Measurements from ENCODE around the gene WDR70. TPM values are rescaled to one million over a fixed set of nuclear protein-coding genes. Genes with fewer than 3 reads are reported as not detected.

The WDR70 gene
- total and polyA plus RNA-seq, 2 donors (not counting 3 experiments of a cell fraction or from before 2014, with no cell fraction given): 6.7 to 37.3 TPM

DNA sequence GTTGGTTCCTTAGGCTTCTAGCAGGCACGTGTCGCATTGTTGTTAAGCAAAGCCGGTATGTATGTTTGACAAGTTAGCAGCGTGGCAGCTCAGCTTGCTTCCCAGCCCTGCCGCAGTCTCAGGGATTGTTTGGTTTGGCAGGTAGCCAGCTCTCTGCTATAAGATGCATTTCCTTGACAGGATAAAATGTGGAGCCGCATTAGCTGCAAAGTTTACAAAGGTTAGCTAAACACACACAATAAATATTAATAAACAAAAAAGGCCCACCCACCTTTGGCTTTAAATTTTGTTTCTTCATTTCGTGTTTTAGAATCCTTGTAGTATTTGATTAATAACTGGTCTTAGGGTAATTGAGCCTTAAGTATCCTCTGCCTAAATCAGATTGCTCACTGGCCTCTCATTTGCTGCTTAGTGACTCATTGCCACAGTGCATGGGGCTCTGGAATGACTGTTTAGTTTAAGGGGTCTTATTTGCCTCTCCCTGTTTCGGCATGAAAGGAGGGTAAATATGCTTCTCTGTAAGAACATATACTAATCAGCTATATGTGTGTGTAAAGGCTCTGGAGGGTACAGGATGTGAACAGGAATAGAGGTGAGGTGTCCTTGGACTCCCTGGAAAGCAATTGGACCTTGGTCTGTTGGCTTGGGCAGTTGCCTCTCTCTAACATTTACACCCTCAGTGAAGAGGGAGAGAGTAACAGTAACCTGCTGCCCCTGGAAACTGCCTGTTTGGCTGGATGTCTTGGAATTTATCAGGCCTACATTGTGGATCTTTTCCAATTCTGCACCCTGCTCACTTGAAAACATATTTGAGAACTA, 338.7 kb downstream of the WDR70 start:
- Histone ChIP-seq H3K9me3 (replicated peaks; ENCODE audit: control insufficient read depth, insufficient read depth, low read length) (no peaks in the 10 kb centered on the region), H3K79me2 (ENCODE audit: control insufficient read depth, insufficient read depth, low read length) (no peaks in the 10 kb centered on the region), H4K20me1 (replicated peaks; ENCODE audit: control insufficient read depth, extremely low read depth, insufficient read depth, low read length) (no peaks in the 10 kb centered on the region), H3K4me1 (ENCODE audit: control insufficient read depth, extremely low read depth, insufficient read depth, low read length) (peaks cover 42% of the 10 kb centered on the region), H3K27ac (ENCODE audit: insufficient read depth, low read depth, low read length) (peak overlapping the region; percentile 46), H3K9ac (replicated peaks; ENCODE audit: extremely low read depth, insufficient read depth, low read length) (no peak overlapping the region), H3K9me1 (replicated peaks; ENCODE audit: control insufficient read depth, extremely low read depth, insufficient read depth, low read length) (no peaks in the 10 kb centered on the region), H2AFZ (ENCODE audit: low read depth, low read length) (no peak overlapping the region), H3K4me2 (ENCODE audit: insufficient read depth, low read length) (peak overlapping the region; percentile 16), H3K4me3 (replicated peaks in 1 of 3; ENCODE audit: insufficient read depth in 1 of 3, low read depth in 1 of 3, low read length in 3 of 3) (no peak overlapping the region), H3K36me3 (ENCODE audit: control insufficient read depth in 2 of 2, extremely low read depth in 1 of 2, insufficient read depth in 2 of 2, low read length in 2 of 2) (no peaks in the 10 kb centered on the region), H3K27me3 (ENCODE audit: control insufficient read depth in 2 of 2, insufficient read depth in 2 of 2, low read length in 2 of 2) (no peaks in the 10 kb centered on the region)
- TF ChIP-seq EZH2 (IDR thresholded peaks at IDR 0.05; ENCODE audit: borderline replicate concordance, low read depth, low read length, severe bottlenecking): no peak
- no peak for TF ChIP-seq POLR2A (IDR thresholded peaks at IDR 0.05; ENCODE audit: low read depth, low read length)
- TF ChIP-seq POLR2AphosphoS5 (IDR thresholded peaks at IDR 0.05; ENCODE audit: insufficient read depth, low read depth, low read length): peak; percentile 47
- TF ChIP-seq, protein P1, sequence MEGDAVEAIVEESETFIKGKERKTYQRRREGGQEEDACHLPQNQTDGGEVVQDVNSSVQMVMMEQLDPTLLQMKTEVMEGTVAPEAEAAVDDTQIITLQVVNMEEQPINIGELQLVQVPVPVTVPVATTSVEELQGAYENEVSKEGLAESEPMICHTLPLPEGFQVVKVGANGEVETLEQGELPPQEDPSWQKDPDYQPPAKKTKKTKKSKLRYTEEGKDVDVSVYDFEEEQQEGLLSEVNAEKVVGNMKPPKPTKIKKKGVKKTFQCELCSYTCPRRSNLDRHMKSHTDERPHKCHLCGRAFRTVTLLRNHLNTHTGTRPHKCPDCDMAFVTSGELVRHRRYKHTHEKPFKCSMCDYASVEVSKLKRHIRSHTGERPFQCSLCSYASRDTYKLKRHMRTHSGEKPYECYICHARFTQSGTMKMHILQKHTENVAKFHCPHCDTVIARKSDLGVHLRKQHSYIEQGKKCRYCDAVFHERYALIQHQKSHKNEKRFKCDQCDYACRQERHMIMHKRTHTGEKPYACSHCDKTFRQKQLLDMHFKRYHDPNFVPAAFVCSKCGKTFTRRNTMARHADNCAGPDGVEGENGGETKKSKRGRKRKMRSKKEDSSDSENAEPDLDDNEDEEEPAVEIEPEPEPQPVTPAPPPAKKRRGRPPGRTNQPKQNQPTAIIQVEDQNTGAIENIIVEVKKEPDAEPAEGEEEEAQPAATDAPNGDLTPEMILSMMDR (IDR thresholded peaks at IDR 0.05; ENCODE audit: extremely low read depth in 1 of 2, insufficient read depth in 1 of 2, low read depth in 1 of 2, low read length in 2 of 2): no peak
- peak; percentile 65 for TF ChIP-seq MYC (IDR thresholded peaks at IDR 0.05; ENCODE audit: low read depth, low read length)
- TF ChIP-seq GATA2 (IDR thresholded peaks at IDR 0.05; ENCODE audit: insufficient read depth, insufficient read length, low read depth, low read length): peak; percentile 55
- peak; percentile 68 for TF ChIP-seq FOS (IDR thresholded peaks at IDR 0.05; ENCODE audit: borderline replicate concordance, insufficient read depth, low read length)
- TF ChIP-seq, protein P2, sequence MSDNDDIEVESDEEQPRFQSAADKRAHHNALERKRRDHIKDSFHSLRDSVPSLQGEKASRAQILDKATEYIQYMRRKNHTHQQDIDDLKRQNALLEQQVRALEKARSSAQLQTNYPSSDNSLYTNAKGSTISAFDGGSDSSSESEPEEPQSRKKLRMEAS (IDR thresholded peaks at IDR 0.05; ENCODE audit: insufficient read depth, insufficient read length): peak; percentile 94
- peak; percentile 35 for TF ChIP-seq JUN (IDR thresholded peaks at IDR 0.05; ENCODE audit: borderline replicate concordance, insufficient read depth, insufficient read length, low read depth)
- dilution Hi-C loops (cut with MboI; ENCODE audit: extremely low pct_ligation_motif_present, low sequenced_read_pairs) (no loop called here), intact Hi-C loops (cut with micrococcal nuclease) (loop anchor here (1.0 to 10.0 kb wide), 4 partner anchors 51 to 843 kb away; partner anchors contain the start of gene NIPBL)
- FAIRE-seq: peak; percentile 89
- DNase-seq (ENCODE audit: low read depth, low spot score): peak; percentile 96
- CTCF ChIA-PET: interaction anchor here (0.9 to 1.6 kb wide), 6 partner anchors 14 to 164 kb away, joined by 3 to 5 read pairs (median 4); no protein-coding TSS in a partner anchor
- BruUV-seq (replicated peaks): no TSS peak
- POLR2A ChIA-PET: no interaction called here
